ENCODE measurements around the gene PLEK2. TPM values are rescaled to one million over a fixed set of nuclear protein-coding genes. Genes with fewer than 3 reads are reported as not detected.

The PLEK2 gene
- total RNA-seq, 1 experiment from 2014 or later, result 9.1 TPM

Small RNAs within 50 kb of the gene (microRNA-seq; reads per million reads assigned to microRNA genes)
- not detected for gene MIR5694 (ENCODE audit: unreplicated experiment)

Other genes starting within 250 kb of the PLEK2 start
- 8.9 TPM for gene GARIN2, start 222.7 kb downstream of the PLEK2 start, total RNA-seq (2021; ENCODE audit: unreplicated experiment)
- gene PALS1, start 170.7 kb downstream of the PLEK2 start, total RNA-seq (2021; ENCODE audit: unreplicated experiment), result 52.6 TPM
- gene ATP6V1D, start 52.4 kb downstream of the PLEK2 start, total RNA-seq (2021; ENCODE audit: unreplicated experiment), result 68.6 TPM
- gene EIF2S1, start 51.8 kb downstream of the PLEK2 start, total RNA-seq (2021; ENCODE audit: unreplicated experiment), result 116 TPM
- 1.6 TPM for gene TMEM229B, start 76.6 kb upstream of the PLEK2 start, total RNA-seq (2021; ENCODE audit: unreplicated experiment)
- gene PLEKHH1, start 121.1 kb upstream of the PLEK2 start, total RNA-seq (2021; ENCODE audit: unreplicated experiment), result 6.7 TPM
- 13.3 TPM for gene PIGH, start 188.1 kb upstream of the PLEK2 start, total RNA-seq (2021; ENCODE audit: unreplicated experiment)
- 1.1 TPM for gene ARG2, start 207.8 kb upstream of the PLEK2 start, total RNA-seq (2021; ENCODE audit: unreplicated experiment)

Data from Panc1 (cell line).